ENCODE results near the gene CHD2. TPM values are rescaled to one million over a fixed set of nuclear protein-coding genes. Genes with fewer than 3 reads are reported as not detected.

Gene CHD2
- total and polyA plus RNA-seq, 10 of the 15 experiments (the other 5 are each of a cell fraction or from before 2014, with no cell fraction given) = 38.1 to 94.7 (median 63.3) TPM

DNA sequence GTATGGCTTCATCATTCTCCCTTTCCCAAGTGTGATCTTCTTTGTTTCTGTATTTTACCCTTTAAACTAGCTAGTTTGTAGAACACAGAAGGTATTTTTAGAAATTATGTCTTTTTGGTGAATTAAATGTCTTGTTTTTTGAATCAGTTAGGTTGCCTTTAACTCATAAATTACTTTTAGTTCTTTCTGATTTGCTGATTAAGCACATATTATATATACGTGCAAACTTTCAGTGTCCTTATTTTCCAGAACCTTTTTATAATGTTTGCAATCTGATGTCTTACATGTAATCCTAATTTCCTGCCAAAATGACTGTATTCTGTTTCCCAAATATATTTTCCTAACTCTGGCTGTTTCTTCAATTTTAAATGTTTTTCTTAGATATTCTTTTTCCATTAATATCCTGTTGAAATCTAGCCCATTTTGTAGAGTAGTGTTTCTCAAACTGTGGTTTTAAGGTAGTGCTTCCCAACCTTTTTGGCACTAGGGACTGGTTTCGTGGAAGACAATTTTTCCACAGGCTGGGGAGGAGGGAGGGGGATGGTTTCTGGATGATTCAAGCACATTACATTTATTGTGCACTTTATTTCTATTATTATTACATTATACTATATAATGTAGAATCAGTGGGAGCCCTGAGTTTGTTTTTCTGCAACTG, 51.8 kb downstream of the CHD2 start:
- no peaks in the 10 kb centered on the region for H4K20me1 ChIP-seq (ENCODE audit: control insufficient read depth, insufficient read depth)
- peaks cover 29% of the 10 kb centered on the region for H3K9me3 ChIP-seq (replicated peaks; ENCODE audit: control insufficient read depth, insufficient read depth, low read length)
- H3K27me3 ChIP-seq (replicated peaks in 1 of 2; ENCODE audit: control insufficient read depth in 2 of 2, insufficient read depth in 2 of 2, low read length in 1 of 2) = no peaks in the 10 kb centered on the region
- H3K4me1 ChIP-seq (ENCODE audit: control insufficient read depth, insufficient read depth, low read length) = no peaks in the 10 kb centered on the region
- TF ChIP-seq NFYA (IDR thresholded peaks at IDR 0.05; ENCODE audit: borderline replicate concordance, low read depth, low read length) (no peak), POLR2AphosphoS5 (IDR thresholded peaks at IDR 0.05; ENCODE audit: low read length) (no peak), PAX8 (IDR thresholded peaks at IDR 0.05) (no peak), EZH2 (IDR thresholded peaks at IDR 0.05; ENCODE audit: borderline replicate concordance, control insufficient read depth, low read depth, low read length) (no peak), RELA (IDR thresholded peaks at IDR 0.05; ENCODE audit: borderline replicate concordance, partially characterized antibody) (no peak), RBBP5 (conservative IDR thresholded peaks at IDR 0.05) (no peak), NFYB (IDR thresholded peaks at IDR 0.05; ENCODE audit: insufficient read depth, low read depth, low read length) (no peak), RCOR1 (conservative IDR thresholded peaks at IDR 0.05; ENCODE audit: low read depth, low read length) (no peak)
- TF ChIP-seq, protein P1, sequence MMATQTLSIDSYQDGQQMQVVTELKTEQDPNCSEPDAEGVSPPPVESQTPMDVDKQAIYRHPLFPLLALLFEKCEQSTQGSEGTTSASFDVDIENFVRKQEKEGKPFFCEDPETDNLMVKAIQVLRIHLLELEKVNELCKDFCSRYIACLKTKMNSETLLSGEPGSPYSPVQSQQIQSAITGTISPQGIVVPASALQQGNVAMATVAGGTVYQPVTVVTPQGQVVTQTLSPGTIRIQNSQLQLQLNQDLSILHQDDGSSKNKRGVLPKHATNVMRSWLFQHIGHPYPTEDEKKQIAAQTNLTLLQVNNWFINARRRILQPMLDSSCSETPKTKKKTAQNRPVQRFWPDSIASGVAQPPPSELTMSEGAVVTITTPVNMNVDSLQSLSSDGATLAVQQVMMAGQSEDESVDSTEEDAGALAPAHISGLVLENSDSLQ (IDR thresholded peaks at IDR 0.05) = no peak
- RAD21 ChIA-PET (ENCODE audit: unreplicated experiment) = no interaction called here
- CTCF ChIA-PET = no interaction called here
- no peak overlapping the region for H2AFZ ChIP-seq (ENCODE audit: control insufficient read depth, low read depth, low read length)
- WGBS (ENCODE audit: insufficient coverage, insufficient replicate concordance, low lambda C conversion rate, missing lambda C conversion rate) = 98% methylated on average over 2 of the region's 2 CpGs
- SMC1A ChIA-PET (ENCODE audit: uncharacterized antibody, unreplicated experiment) = no interaction called here
- ATAC-seq (no peak), DNase-seq (ENCODE audit: low read depth, low spot score) (no peak), FAIRE-seq (no peak)
- intact Hi-C loops (cut with micrococcal nuclease; ENCODE audit: unreplicated experiment) (no loop called here), in situ Hi-C loops (cut with MboI) (no loop called here)
- H3K4me2 ChIP-seq (ENCODE audit: control insufficient read depth, insufficient read depth) = no peak overlapping the region
- BruUV-seq (replicated peaks) = no TSS peak
- H3K9ac ChIP-seq (ENCODE audit: control insufficient read depth, insufficient read depth, low read length) = no peak overlapping the region
- H3K27ac ChIP-seq (ENCODE audit: control insufficient read depth, insufficient read depth) = no peak overlapping the region
- POLR2A ChIA-PET = no interaction called here
- no peak overlapping the region for H3K4me3 ChIP-seq
- no peaks in the 10 kb centered on the region for H3K79me2 ChIP-seq (ENCODE audit: control insufficient read depth, insufficient read depth, low read length)
- peaks cover 26 to 74% of the 10 kb centered on the region in 2 experiments for H3K36me3 ChIP-seq (ENCODE audit: control insufficient read depth in 2 of 2, insufficient read depth in 2 of 2, low read length in 1 of 2)

Measured in GM12878 (cell line).